Bronchial epithelial cell (primary cell): ENCODE results near the gene EPHA6. TPM values are rescaled to one million over a fixed set of nuclear protein-coding genes. Genes with fewer than 3 reads are reported as not detected.

Source experiments
- DNase-seq: peaks from one replicate; pipeline ENCODE4 v3.0.0-alpha.2; 2010; ENCODE audit warnings: low read depth
- FAIRE-seq: peaks from 2 replicates; lab custom pipeline; 2011; peaks lifted over from hg19 to GRCh38; lab: Jason Lieb, UNC
- H3K27me3 ChIP-seq: 2 replicates; pipeline ENCODE4 v1.5.1; 2011; ENCODE audit warnings: low read length; ENCODE audit not compliant: control insufficient read depth, insufficient read depth
- H3K36me3 ChIP-seq: 2 replicates; pipeline ENCODE4 v1.5.1; 2011; ENCODE audit warnings: low read length; ENCODE audit not compliant: control insufficient read depth, insufficient read depth
- H3K4me3 ChIP-seq: 2 replicates; pipeline ENCODE4 v1.5.1; 2011; ENCODE audit warnings: mild to moderate bottlenecking, low read depth, low read length, control low read depth
- total RNA-seq: library from RNA; depleted of rRNA; stranded (reverse); fragments of >200 nt; gene quantifications from 2 replicates; pipeline ENCODE4 v1.2.1, GENCODE V29; 2014
- TF ChIP-seq, protein P1 (sequence below): IDR thresholded peaks from 2 replicates; pipeline ENCODE4 v1.5.1; 2011; ENCODE audit warnings: mild to moderate bottlenecking, moderate library complexity, low read length, control low read depth, inconsistent platforms; ENCODE audit not compliant: insufficient read depth, severe bottlenecking

The EPHA6 gene
- total RNA-seq, 1 donor from 2014 or later = 0.26 TPM

DNA sequence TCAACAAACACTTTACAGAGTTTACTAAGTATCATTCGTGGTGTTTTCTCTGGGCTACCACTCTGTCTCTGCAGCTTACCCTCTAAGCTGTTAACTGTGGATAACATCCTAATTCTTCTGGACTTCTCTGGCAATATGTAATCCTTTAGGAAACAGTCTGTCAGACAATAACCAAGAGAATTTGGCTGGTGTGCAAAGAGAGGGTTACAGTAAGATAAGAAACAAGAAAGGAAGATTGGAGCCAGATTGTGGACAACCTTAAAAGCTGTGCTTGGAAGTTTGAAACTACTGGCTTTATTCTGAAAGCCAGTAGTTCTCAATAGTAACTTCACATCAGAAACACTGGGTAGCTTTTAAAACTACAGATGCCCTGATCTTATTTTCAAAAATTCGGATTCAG is 950.9 kb downstream of the EPHA6 start:
- TF ChIP-seq, protein P1, sequence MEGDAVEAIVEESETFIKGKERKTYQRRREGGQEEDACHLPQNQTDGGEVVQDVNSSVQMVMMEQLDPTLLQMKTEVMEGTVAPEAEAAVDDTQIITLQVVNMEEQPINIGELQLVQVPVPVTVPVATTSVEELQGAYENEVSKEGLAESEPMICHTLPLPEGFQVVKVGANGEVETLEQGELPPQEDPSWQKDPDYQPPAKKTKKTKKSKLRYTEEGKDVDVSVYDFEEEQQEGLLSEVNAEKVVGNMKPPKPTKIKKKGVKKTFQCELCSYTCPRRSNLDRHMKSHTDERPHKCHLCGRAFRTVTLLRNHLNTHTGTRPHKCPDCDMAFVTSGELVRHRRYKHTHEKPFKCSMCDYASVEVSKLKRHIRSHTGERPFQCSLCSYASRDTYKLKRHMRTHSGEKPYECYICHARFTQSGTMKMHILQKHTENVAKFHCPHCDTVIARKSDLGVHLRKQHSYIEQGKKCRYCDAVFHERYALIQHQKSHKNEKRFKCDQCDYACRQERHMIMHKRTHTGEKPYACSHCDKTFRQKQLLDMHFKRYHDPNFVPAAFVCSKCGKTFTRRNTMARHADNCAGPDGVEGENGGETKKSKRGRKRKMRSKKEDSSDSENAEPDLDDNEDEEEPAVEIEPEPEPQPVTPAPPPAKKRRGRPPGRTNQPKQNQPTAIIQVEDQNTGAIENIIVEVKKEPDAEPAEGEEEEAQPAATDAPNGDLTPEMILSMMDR = no peak
- Histone ChIP-seq H3K4me3 (no peak overlapping the region), H3K27me3 (no peaks in the 10 kb centered on the region), H3K36me3 (no peaks in the 10 kb centered on the region)
- no peak for DNase-seq
- no peak for FAIRE-seq

- FAIRE-seq (no peak), DNase-seq (no peak)
- no peak overlapping the region for H3K4me3 ChIP-seq
- H3K27me3 ChIP-seq = no peaks in the 10 kb centered on the region
- no peaks in the 10 kb centered on the region for H3K36me3 ChIP-seq
- TF ChIP-seq, protein P1 = no peak
Measured at GRCh38 chr3:97772926-97773325, 958.5 kb downstream of the EPHA6 start.

- Histone ChIP-seq H3K36me3 (no peaks in the 10 kb centered on the region), H3K27me3 (no peaks in the 10 kb centered on the region), H3K4me3 (no peak overlapping the region)
- TF ChIP-seq, protein P1 = no peak
- no peak for DNase-seq
- FAIRE-seq = no peak
Measured at GRCh38 chr3:97778152-97778551, 963.8 kb downstream of the EPHA6 start.

- no peaks in the 10 kb centered on the region for H3K27me3 ChIP-seq
- FAIRE-seq (no peak), DNase-seq (peak; percentile 63)
- no peaks in the 10 kb centered on the region for H3K36me3 ChIP-seq
- TF ChIP-seq, protein P1 = peak; percentile 64
- H3K4me3 ChIP-seq = no peak overlapping the region
Measured at GRCh38 chr3:97793420-97794019, 979.1 kb downstream of the EPHA6 start.

- Histone ChIP-seq H3K27me3 (no peaks in the 10 kb centered on the region), H3K36me3 (no peaks in the 10 kb centered on the region), H3K4me3 (no peak overlapping the region)
- TF ChIP-seq, protein P1 = no peak
- FAIRE-seq = no peak
- no peak for DNase-seq
Measured at GRCh38 chr3:97795951-97796350, 981.6 kb downstream of the EPHA6 start.
